ENCODE data around the gene LIPJ. TPM values are rescaled to one million over a fixed set of nuclear protein-coding genes. Genes with fewer than 3 reads are reported as not detected.

LIPJ gene
- total and polyA plus RNA-seq, 10 of the 15 experiments (the other 5 are each of a cell fraction or from before 2014, with no cell fraction given): 0.03 to 0.23 (median 0.08) TPM; not detected in 5

- no peak for FAIRE-seq
Observed at GRCh38 chr10:88538048-88538447, 48.5 kb upstream of the LIPJ start.

More at GRCh38 chr10:88538048-88538447, 48.5 kb upstream of the LIPJ start:
- H3K27ac ChIP-seq (ENCODE audit: control insufficient read depth, insufficient read depth): no peak overlapping the region
- SMC1A ChIA-PET (ENCODE audit: uncharacterized antibody, unreplicated experiment): no interaction called here
- H3K4me1 ChIP-seq (ENCODE audit: control insufficient read depth, insufficient read depth, low read length): no peaks in the 10 kb centered on the region
- H3K27me3 ChIP-seq (replicated peaks in 1 of 2; ENCODE audit: control insufficient read depth in 2 of 2, insufficient read depth in 2 of 2, low read length in 1 of 2): no peaks in the 10 kb centered on the region
- no peak overlapping the region for H3K4me2 ChIP-seq (ENCODE audit: control insufficient read depth, insufficient read depth)
- CTCF ChIA-PET: no interaction called here
- 59% methylated on average over 2 of the region's 2 CpGs for WGBS (ENCODE audit: insufficient coverage, insufficient replicate concordance, low lambda C conversion rate, missing lambda C conversion rate)
- no peak overlapping the region for H2AFZ ChIP-seq (ENCODE audit: control insufficient read depth, low read depth, low read length)
- no peak for TF ChIP-seq STAT3 (IDR thresholded peaks at IDR 0.05; ENCODE audit: low read depth, low read length)
- TF ChIP-seq NR2F1 (conservative IDR thresholded peaks at IDR 0.05): no peak
- no peak for TF ChIP-seq YY1 (IDR thresholded peaks at IDR 0.05; ENCODE audit: low read depth, low read length)
- no peak for TF ChIP-seq IKZF2 (IDR thresholded peaks at IDR 0.05)
- TF ChIP-seq BHLHE40 (IDR thresholded peaks at IDR 0.05; ENCODE audit: borderline replicate concordance in 1 of 2, low read depth in 2 of 2, low read length in 1 of 2): no peak
- TF ChIP-seq ZNF207 (IDR thresholded peaks at IDR 0.05; ENCODE audit: borderline replicate concordance): no peak
- TF ChIP-seq YBX1 (IDR thresholded peaks at IDR 0.05): no peak
- no peak for TF ChIP-seq ZNF274 (IDR thresholded peaks at IDR 0.05; ENCODE audit: insufficient read depth, insufficient read length)
- TF ChIP-seq ELK1 (IDR thresholded peaks at IDR 0.05; ENCODE audit: low read depth, low read length): no peak
- TF ChIP-seq E4F1 (IDR thresholded peaks at IDR 0.05; ENCODE audit: borderline replicate concordance, partially characterized antibody): no peak
- TF ChIP-seq ASH2L (IDR thresholded peaks at IDR 0.05; ENCODE audit: borderline replicate concordance, low read depth): no peak
- TF ChIP-seq EED (IDR thresholded peaks at IDR 0.05; ENCODE audit: low read depth): no peak
- no peak for TF ChIP-seq CEBPB (IDR thresholded peaks at IDR 0.05; ENCODE audit: borderline replicate concordance in 1 of 2, low read depth in 2 of 2, low read length in 2 of 2)
- TF ChIP-seq NRF1 (conservative IDR thresholded peaks at IDR 0.05; ENCODE audit: low read depth, low read length): no peak
- no peak for TF ChIP-seq CBX5 (IDR thresholded peaks at IDR 0.05; ENCODE audit: low read depth)
- TF ChIP-seq LARP7 (IDR thresholded peaks at IDR 0.05): no peak
- intact Hi-C loops (cut with micrococcal nuclease; ENCODE audit: unreplicated experiment) (no loop called here), in situ Hi-C loops (cut with MboI) (no loop called here)
- no peak overlapping the region for H3K9ac ChIP-seq (ENCODE audit: control insufficient read depth, insufficient read depth, low read length)
- RAD21 ChIA-PET (ENCODE audit: unreplicated experiment): no interaction called here
- H4K20me1 ChIP-seq (ENCODE audit: control insufficient read depth, insufficient read depth): no peaks in the 10 kb centered on the region
- no TSS peak for BruUV-seq (replicated peaks)
- no peaks in the 10 kb centered on the region for H3K36me3 ChIP-seq (ENCODE audit: control insufficient read depth in 2 of 2, insufficient read depth in 2 of 2, low read length in 1 of 2)
- no peak for DNase-seq (ENCODE audit: low read depth, low spot score)
- no peaks in the 10 kb centered on the region for H3K9me3 ChIP-seq (replicated peaks; ENCODE audit: control insufficient read depth, insufficient read depth, low read length)
- no peak overlapping the region for H3K4me3 ChIP-seq
- POLR2A ChIA-PET: no interaction called here
- ATAC-seq: no peak
- H3K79me2 ChIP-seq (ENCODE audit: control insufficient read depth, insufficient read depth, low read length): no peaks in the 10 kb centered on the region
